BLaER1 treated with 17β-estradiol and CSF1 and Interleukin-3, amounts not matched to agents 10 nM and 100 nM (cell line): Measurements from ENCODE around the gene SERPINA5.

Experiments
- H3K27ac ChIP-seq, 11 experiments: shearing (Covaris generic); formaldehyde crosslinking; 2 replicates each; pipeline ENCODE4 v1.8.1; 2022
- H3K27me3 ChIP-seq, 11 experiments: shearing (Covaris generic); formaldehyde crosslinking; 2 replicates each; pipeline ENCODE4 v1.8.1; 2022
- H3K36me3 ChIP-seq, 11 experiments: shearing (Covaris generic); formaldehyde crosslinking; 2 replicates each; pipeline ENCODE4 v1.8.1; 2022
- H3K4me1 ChIP-seq, 10 experiments: shearing (Covaris generic); formaldehyde crosslinking; 2 replicates each; pipeline ENCODE4 v1.8.1; 2022
- H3K4me2 ChIP-seq, 11 experiments: shearing (Covaris generic); formaldehyde crosslinking; 2 replicates each; pipeline ENCODE4 v1.8.1; 2022
- H3K4me3 ChIP-seq, 10 experiments: shearing (Covaris generic); formaldehyde crosslinking; 2 replicates each; pipeline ENCODE4 v1.8.1; 2022
- H3K9ac ChIP-seq, 11 experiments: shearing (Covaris generic); formaldehyde crosslinking; 2 replicates each; pipeline ENCODE4 v1.8.1; 2022
- H3K9me3 ChIP-seq, 11 experiments: shearing (Covaris generic); formaldehyde crosslinking; replicated peaks in 1 of 11; 2 replicates each; pipeline ENCODE4 v1.8.1; 2022
- H4K20me1 ChIP-seq, 11 experiments: shearing (Covaris generic); formaldehyde crosslinking; 2 replicates each; pipeline ENCODE4 v1.8.1; 2022
- Cebpa-rat ChIP-seq, 11 experiments: shearing (Covaris generic); IDR thresholded peaks; 2 replicates each; pipeline ENCODE4 v1.8.1; 2022

SERPINA5 gene

DNA sequence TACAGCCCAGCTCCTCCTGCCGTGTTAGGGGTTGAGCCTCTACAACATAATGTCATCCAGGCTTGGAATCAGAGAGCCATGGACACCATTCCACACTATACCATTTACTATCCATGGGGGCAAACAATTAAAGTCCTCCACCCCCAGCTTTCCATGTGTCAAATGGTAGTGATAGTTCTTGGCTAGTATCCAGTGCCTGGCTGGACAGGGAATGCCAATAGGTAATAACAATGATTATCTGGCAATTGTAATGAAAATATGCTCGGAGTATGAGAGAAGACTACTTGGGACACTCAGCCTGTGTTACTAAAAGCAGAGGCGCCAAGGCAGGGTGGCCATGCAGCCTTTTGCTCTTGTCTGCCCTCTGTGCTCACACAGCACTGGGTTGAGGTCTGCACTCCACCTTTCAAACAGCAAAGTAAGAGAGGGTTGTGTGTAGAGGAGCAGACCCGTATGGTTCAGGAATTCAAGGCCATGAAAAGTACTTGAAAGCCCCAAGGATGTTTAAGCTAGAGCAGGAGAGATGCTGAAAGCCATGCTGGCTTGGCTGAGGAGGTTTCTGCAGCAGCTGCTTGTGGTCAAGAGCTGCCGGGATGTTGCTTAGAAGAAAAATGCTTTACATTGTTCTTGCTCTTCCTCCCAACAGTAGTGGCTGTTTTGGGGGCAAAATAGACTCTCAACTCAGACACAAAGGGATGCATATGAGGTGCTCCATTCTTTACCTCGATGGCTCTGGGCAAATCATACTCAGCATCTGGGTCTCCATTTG, 41.6 kb downstream of the SERPINA5 start:
- no peaks in the 10 kb centered on the region for H3K27me3 ChIP-seq
- no peak overlapping the region for H3K4me3 ChIP-seq
- peaks cover 15 to 25% (median 17%) of the 10 kb centered on the region in 11 experiments for H3K9me3 ChIP-seq
- no peak overlapping the region for H3K4me2 ChIP-seq
- no peak overlapping the region for H3K27ac ChIP-seq
- no peak overlapping the region for H3K9ac ChIP-seq
- H3K36me3 ChIP-seq: no peaks in the 10 kb centered on the region
- no peaks in the 10 kb centered on the region for H3K4me1 ChIP-seq
- no peak for TF ChIP-seq Cebpa-rat (IDR thresholded peaks at IDR 0.05)
- no peaks in the 10 kb centered on the region for H4K20me1 ChIP-seq

DNA sequence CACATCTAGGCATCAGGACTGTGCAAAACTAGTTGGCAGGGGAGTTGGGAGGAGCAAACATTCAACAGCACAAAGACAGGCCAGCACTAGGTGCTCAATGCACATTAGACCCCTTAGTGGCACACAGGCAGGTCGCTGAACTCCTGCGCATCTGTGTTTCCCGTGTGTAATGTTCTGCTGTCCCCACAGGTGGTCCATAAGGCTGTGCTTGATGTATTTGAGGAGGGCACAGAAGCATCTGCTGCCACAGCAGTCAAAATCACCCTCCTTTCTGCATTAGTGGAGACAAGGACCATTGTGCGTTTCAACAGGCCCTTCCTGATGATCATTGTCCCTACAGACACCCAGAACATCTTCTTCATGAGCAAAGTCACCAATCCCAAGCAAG, 42.2 kb downstream of the SERPINA5 start:
- no peak for TF ChIP-seq Cebpa-rat (IDR thresholded peaks at IDR 0.05)
- no peaks in the 10 kb centered on the region for H3K27me3 ChIP-seq
- H3K27ac ChIP-seq: no peak overlapping the region
- H3K4me3 ChIP-seq: no peak overlapping the region
- peaks cover 9 to 19% (median 11%) of the 10 kb centered on the region in 11 experiments for H3K9me3 ChIP-seq
- no peaks in the 10 kb centered on the region for H3K36me3 ChIP-seq
- H3K4me1 ChIP-seq: no peaks in the 10 kb centered on the region
- H3K9ac ChIP-seq: no peak overlapping the region
- H4K20me1 ChIP-seq: no peaks in the 10 kb centered on the region
- no peak overlapping the region for H3K4me2 ChIP-seq

DNA sequence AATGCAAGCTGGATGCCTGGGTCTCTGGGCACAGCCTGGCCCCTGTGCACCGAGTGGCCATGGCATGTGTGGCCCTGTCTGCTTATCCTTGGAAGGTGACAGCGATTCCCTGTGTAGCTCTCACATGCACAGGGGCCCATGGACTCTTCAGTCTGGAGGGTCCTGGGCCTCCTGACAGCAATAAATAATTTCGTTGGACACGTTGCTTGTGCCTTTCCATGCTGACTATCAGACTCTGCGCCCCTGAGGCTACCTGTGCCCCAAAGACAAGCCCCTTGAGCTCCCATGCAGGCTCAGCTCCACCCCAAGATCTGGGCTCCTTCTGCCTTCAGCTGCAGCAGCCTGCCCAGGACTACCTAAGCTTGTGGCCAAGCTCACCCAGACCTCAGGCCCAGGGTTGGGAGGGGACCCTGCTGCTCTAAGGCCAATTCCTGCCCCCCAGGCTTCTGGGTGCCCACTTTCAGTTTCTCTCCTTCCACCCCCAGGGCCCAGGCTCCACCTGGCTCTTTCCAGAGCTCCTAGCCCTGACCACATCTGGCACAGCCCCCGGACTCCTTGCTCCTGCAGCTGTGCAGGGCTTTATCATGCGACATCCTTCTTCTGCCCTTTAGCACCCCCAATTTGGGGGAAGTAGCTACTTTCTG, 42.8 kb downstream of the SERPINA5 start:
- no peak overlapping the region for H3K4me2 ChIP-seq
- H3K4me3 ChIP-seq: no peak overlapping the region
- no peaks in the 10 kb centered on the region for H4K20me1 ChIP-seq
- H3K27me3 ChIP-seq: no peaks in the 10 kb centered on the region
- no peaks in the 10 kb centered on the region for H3K4me1 ChIP-seq
- no peak for TF ChIP-seq Cebpa-rat (IDR thresholded peaks at IDR 0.05)
- H3K9ac ChIP-seq: no peak overlapping the region
- no peaks in the 10 kb centered on the region for H3K36me3 ChIP-seq
- H3K9me3 ChIP-seq: peaks cover 3 to 13% (median 6%) of the 10 kb centered on the region in 11 experiments; a peak in 21 of 22 replicates
- no peak overlapping the region for H3K27ac ChIP-seq

DNA sequence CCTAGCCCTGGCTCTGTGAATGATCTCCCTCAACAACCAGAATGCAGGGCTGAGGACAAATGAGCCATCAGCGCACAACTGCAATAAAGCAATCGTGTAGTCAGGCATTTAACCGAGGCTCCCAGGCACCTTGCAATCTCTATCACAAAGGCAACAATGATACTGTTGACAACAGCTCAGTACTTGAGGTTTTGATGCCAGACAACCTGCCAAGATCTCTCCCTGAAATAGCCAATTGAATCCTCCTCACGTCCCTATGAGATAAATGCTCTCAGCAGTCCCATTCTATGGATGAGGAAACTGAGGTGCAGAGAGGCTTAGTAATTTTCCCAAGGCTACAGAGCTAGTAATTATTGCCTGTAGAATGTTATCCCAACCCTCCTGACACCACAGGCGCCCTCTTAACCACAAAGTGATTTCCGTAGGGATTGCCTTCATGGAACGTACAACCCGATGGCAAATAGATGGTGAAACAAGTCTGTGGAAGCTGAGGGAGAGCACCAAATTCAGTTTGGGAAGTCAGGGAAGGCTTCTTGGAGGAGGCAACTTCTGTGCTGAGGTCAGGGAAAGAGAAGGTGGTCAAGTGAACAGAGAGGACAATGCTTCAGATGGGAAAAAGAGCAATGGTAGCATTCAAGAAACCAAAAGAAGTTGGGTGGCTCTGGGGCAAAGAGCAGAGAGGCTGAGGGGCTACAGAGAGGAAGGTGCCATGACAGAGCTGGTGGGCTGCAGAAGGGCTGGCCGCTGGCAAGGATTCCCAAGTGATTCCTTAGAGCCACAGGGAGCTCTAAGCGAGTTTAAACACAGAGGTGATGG, 43.5 kb downstream of the SERPINA5 start:
- Histone ChIP-seq H3K4me1 (peaks cover 0 to 5% (median 0%) of the 10 kb centered on the region in 10 experiments; a peak in 1 of 20 replicates), H3K4me2 (no peak overlapping the region), H3K27ac (no peak overlapping the region), H3K9me3 (peaks cover 0 to 6% (median 0%) of the 10 kb centered on the region in 11 experiments; a peak in 2 of 22 replicates), H3K36me3 (no peaks in the 10 kb centered on the region), H3K4me3 (no peak overlapping the region), H4K20me1 (no peaks in the 10 kb centered on the region), H3K27me3 (no peaks in the 10 kb centered on the region), H3K9ac (no peak overlapping the region)
- TF ChIP-seq Cebpa-rat (IDR thresholded peaks at IDR 0.05): no peak

GRCh38 chr14:94625353-94625635, 44.1 kb downstream of the SERPINA5 start:
- H4K20me1 ChIP-seq: no peaks in the 10 kb centered on the region
- peaks cover 0 to 6% (median 0%) of the 10 kb centered on the region in 10 experiments; a peak in 1 of 20 replicates for H3K4me1 ChIP-seq
- TF ChIP-seq Cebpa-rat (IDR thresholded peaks at IDR 0.05): no peak
- no peak overlapping the region for H3K4me3 ChIP-seq
- no peaks in the 10 kb centered on the region for H3K27me3 ChIP-seq
- 0 out of 22 replicates have a peak, but pooled peaks cover 0 to under 1% (median 0%) of the 10 kb centered on the region in 11 experiments for H3K9me3 ChIP-seq
- H3K36me3 ChIP-seq: no peaks in the 10 kb centered on the region
- no peak overlapping the region for H3K27ac ChIP-seq
- H3K9ac ChIP-seq: no peak overlapping the region
- no peak overlapping the region for H3K4me2 ChIP-seq

DNA sequence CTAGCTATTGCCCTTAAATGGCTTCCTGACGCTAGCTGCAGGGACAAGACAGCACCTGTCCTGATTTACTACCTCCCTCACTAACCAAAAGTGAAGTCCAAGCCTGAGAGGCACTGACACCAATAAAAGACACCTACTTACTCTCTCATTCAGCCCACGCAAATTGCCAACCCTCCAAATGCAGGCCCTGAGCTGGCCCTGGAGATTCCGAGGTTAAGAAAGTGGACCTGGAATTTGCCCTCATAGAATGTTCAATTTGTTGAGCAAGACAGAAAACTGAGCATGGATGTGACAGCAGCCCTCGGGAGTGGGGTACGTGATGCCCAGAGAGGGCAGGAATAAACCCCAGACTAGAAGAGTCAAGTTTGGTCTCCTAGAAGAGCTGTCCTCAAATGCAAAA, 47.4 kb downstream of the SERPINA5 start:
- H3K36me3 ChIP-seq: no peaks in the 10 kb centered on the region
- H3K4me1 ChIP-seq: peaks cover 0 to 6% (median 0%) of the 10 kb centered on the region in 10 experiments; a peak in 1 of 20 replicates
- H4K20me1 ChIP-seq: no peaks in the 10 kb centered on the region
- no peak for TF ChIP-seq Cebpa-rat (IDR thresholded peaks at IDR 0.05)
- H3K27me3 ChIP-seq: no peaks in the 10 kb centered on the region
- no peak overlapping the region for H3K4me3 ChIP-seq
- no peaks in the 10 kb centered on the region for H3K9me3 ChIP-seq
- no peak overlapping the region for H3K27ac ChIP-seq
- H3K4me2 ChIP-seq: no peak overlapping the region
- no peak overlapping the region for H3K9ac ChIP-seq

GRCh38 chr14:94630396-94630795, 49.2 kb downstream of the SERPINA5 start:
- Histone ChIP-seq H3K4me1 (peaks cover 0 to 6% (median 0%) of the 10 kb centered on the region in 10 experiments; a peak in 1 of 20 replicates), H3K4me2 (no peak overlapping the region), H3K27ac (no peak overlapping the region), H3K36me3 (no peaks in the 10 kb centered on the region), H4K20me1 (no peaks in the 10 kb centered on the region), H3K4me3 (no peak overlapping the region), H3K9ac (no peak overlapping the region), H3K27me3 (no peaks in the 10 kb centered on the region), H3K9me3 (no peaks in the 10 kb centered on the region)
- no peak for TF ChIP-seq Cebpa-rat (IDR thresholded peaks at IDR 0.05)

- no peak overlapping the region for H3K4me3 ChIP-seq
- peaks cover 0 to 6% (median 0%) of the 10 kb centered on the region in 10 experiments; a peak in 1 of 20 replicates for H3K4me1 ChIP-seq
- H3K27ac ChIP-seq: no peak overlapping the region
- no peak overlapping the region for H3K9ac ChIP-seq
- no peak overlapping the region for H3K4me2 ChIP-seq
- H3K27me3 ChIP-seq: no peaks in the 10 kb centered on the region
- H3K9me3 ChIP-seq: no peaks in the 10 kb centered on the region
- H3K36me3 ChIP-seq: no peaks in the 10 kb centered on the region
- no peaks in the 10 kb centered on the region for H4K20me1 ChIP-seq
- no peak for TF ChIP-seq Cebpa-rat (IDR thresholded peaks at IDR 0.05)
Observed at GRCh38 chr14:94631050-94631449, 49.8 kb downstream of the SERPINA5 start.

GRCh38 chr14:94631536-94632304, 50.5 kb downstream of the SERPINA5 start:
- no peaks in the 10 kb centered on the region for H3K9me3 ChIP-seq

More at GRCh38 chr14:94631536-94632304, 50.5 kb downstream of the SERPINA5 start:
- Histone ChIP-seq H4K20me1 (no peaks in the 10 kb centered on the region), H3K4me2 (no peak overlapping the region), H3K27ac (no peak overlapping the region), H3K9ac (no peak overlapping the region), H3K4me3 (no peak overlapping the region), H3K4me1 (peaks cover 0 to 6% (median 0%) of the 10 kb centered on the region in 10 experiments; a peak in 1 of 20 replicates), H3K36me3 (no peaks in the 10 kb centered on the region), H3K27me3 (no peaks in the 10 kb centered on the region)
- no peak for TF ChIP-seq Cebpa-rat (IDR thresholded peaks at IDR 0.05)
